Fibroblast of lung (primary cell): ENCODE data around the gene YJU2. TPM values are rescaled to one million over a fixed set of nuclear protein-coding genes. Genes with fewer than 3 reads are reported as not detected.

Source experiments
- DNase-seq, 2 donors: peaks; one replicate each; pipeline versions ENCODE4 v3.0.0 to v3.0.0-alpha.2; 2010; ENCODE audit warnings: low read depth in 2 of 2
- H2AFZ ChIP-seq: 2 replicates; pipeline ENCODE4 v1.5.1; 2012; ENCODE audit warnings: low read length, control low read depth, inconsistent platforms
- H3K27ac ChIP-seq: 2 replicates; pipeline ENCODE4 v1.5.1; 2011; ENCODE audit warnings: low read length, control low read depth; ENCODE audit not compliant: insufficient read depth
- H3K27me3 ChIP-seq: 2 replicates; pipeline ENCODE4 v1.5.1; 2011; ENCODE audit warnings: mild to moderate bottlenecking, low read length; ENCODE audit not compliant: control insufficient read depth, insufficient read depth
- H3K36me3 ChIP-seq: 2 replicates; pipeline ENCODE4 v1.5.1; 2011; ENCODE audit warnings: low read length; ENCODE audit not compliant: control insufficient read depth, insufficient read depth
- H3K4me1 ChIP-seq: 2 replicates; pipeline ENCODE4 v1.5.1; 2011; ENCODE audit warnings: low read length; ENCODE audit not compliant: control insufficient read depth, insufficient read depth; ENCODE audit errors: extremely low read depth
- H3K4me2 ChIP-seq: 2 replicates; pipeline ENCODE4 v1.5.1; 2011; ENCODE audit warnings: low read length, control low read depth; ENCODE audit not compliant: insufficient read depth; ENCODE audit errors: extremely low read depth
- H3K4me3 ChIP-seq, 4 experiments: fragments of 200-600 bp in 1 of 4; sonication (generic) in 1 of 4; replicated peaks in 1 of 4; 2 replicates each; pipeline ENCODE4 v1.5.1; 2011 to 2016; ENCODE audit warnings: low read length in 4 of 4, low read depth in 3 of 4, mild to moderate bottlenecking in 3 of 4, control low read depth in 2 of 4, inconsistent platforms in 1 of 4, mixed read lengths in 1 of 4; ENCODE audit not compliant: insufficient read depth in 1 of 4; ENCODE audit errors: control extremely low read depth in 1 of 4
- H3K79me2 ChIP-seq: 2 replicates; pipeline ENCODE4 v1.5.1; 2012; ENCODE audit warnings: mild to moderate bottlenecking, low read length, inconsistent platforms; ENCODE audit not compliant: control insufficient read depth, insufficient read depth
- H3K9ac ChIP-seq: 2 replicates; pipeline ENCODE4 v1.5.1; 2011; ENCODE audit warnings: mild to moderate bottlenecking, low read length, control low read depth; ENCODE audit not compliant: insufficient read depth
- H3K9me3 ChIP-seq: 2 replicates; pipeline ENCODE4 v1.5.1; 2012; ENCODE audit warnings: low read depth, low read length; ENCODE audit not compliant: control insufficient read depth, insufficient read depth
- H4K20me1 ChIP-seq: 2 replicates; pipeline ENCODE4 v1.5.1; 2011; ENCODE audit warnings: low read length; ENCODE audit not compliant: control insufficient read depth, insufficient read depth; ENCODE audit errors: extremely low read depth
- CTCF ChIP-seq, 2 donors: IDR thresholded peaks in 1 of 2; conservative IDR thresholded peaks in 1 of 2; 1 replicate in 1 of 2; 2 replicates in 1 of 2; pipeline ENCODE4 v1.5.1; 2011 to 2012; ENCODE audit warnings: low read length in 2 of 2, control low read depth in 1 of 2, inconsistent platforms in 1 of 2, low read depth in 1 of 2, mild to moderate bottlenecking in 1 of 2
- EZH2 ChIP-seq: IDR thresholded peaks from 2 replicates; pipeline ENCODE4 v1.5.1; 2012; ENCODE audit warnings: low read length, control low read depth, mild to moderate bottlenecking; ENCODE audit errors: missing control alignments
- polyA plus RNA-seq, 2 donors: library from polyadenylated mRNA; depleted of rRNA in 1 of 2; stranded (reverse) in 1 of 2; unstranded in 1 of 2; fragments of >200 nt; gene quantifications; 2 replicates each; pipeline ENCODE4 v1.2.1, GENCODE V29; 2011 to 2012; ENCODE audit warnings: missing spikeins in 1 of 2
- total RNA-seq: library from RNA; depleted of rRNA; stranded (reverse); fragments of >200 nt; gene quantifications from 2 replicates; pipeline ENCODE4 v1.2.1, GENCODE V29; 2014

Gene YJU2
- total and polyA plus RNA-seq, 2 donors (not counting 1 experiment from before 2014, with no cell fraction given): 10.7 to 14.7 TPM

- no peak overlapping the region for H2AFZ ChIP-seq
- no peaks in the 10 kb centered on the region for H3K79me2 ChIP-seq
- TF ChIP-seq EZH2 (no peak), CTCF (conservative IDR thresholded peaks at IDR 0.05 in 1 of 2, IDR thresholded peaks at IDR 0.05 in 1 of 2; ENCODE audit: low read depth in 1 of 2, low read length in 2 of 2) (no peak)
These were observed 52.1 kb downstream of the YJU2 start for GRCh38 chr19:4298810-4299550.

GRCh38 chr19:4300589-4300988, 53.7 kb downstream of the YJU2 start:
- no peaks in the 10 kb centered on the region for H3K27me3 ChIP-seq
- H3K79me2 ChIP-seq: no peaks in the 10 kb centered on the region
- no peaks in the 10 kb centered on the region for H4K20me1 ChIP-seq
- H3K4me1 ChIP-seq: no peaks in the 10 kb centered on the region
- no peak overlapping the region for H3K4me3 ChIP-seq
- no peak overlapping the region for H3K27ac ChIP-seq
- no peak for DNase-seq
- H3K36me3 ChIP-seq: no peaks in the 10 kb centered on the region
- no peak overlapping the region for H2AFZ ChIP-seq
- TF ChIP-seq EZH2: no peak
- no peak overlapping the region for H3K4me2 ChIP-seq
- no peak overlapping the region for H3K9ac ChIP-seq
- no peaks in the 10 kb centered on the region for H3K9me3 ChIP-seq

More at GRCh38 chr19:4298810-4299550, 52.1 kb downstream of the YJU2 start:
- H3K4me1 ChIP-seq: no peaks in the 10 kb centered on the region
- H3K27ac ChIP-seq: no peak overlapping the region
- H3K27me3 ChIP-seq: peaks cover 3% of the 10 kb centered on the region
- H3K36me3 ChIP-seq: no peaks in the 10 kb centered on the region
- no peaks in the 10 kb centered on the region for H4K20me1 ChIP-seq
- DNase-seq: no peak
- no peak overlapping the region for H3K4me3 ChIP-seq
- no peak overlapping the region for H3K9ac ChIP-seq
- no peaks in the 10 kb centered on the region for H3K9me3 ChIP-seq
- H3K4me2 ChIP-seq: no peak overlapping the region

GRCh38 chr19:4301590-4302242, 54.8 kb downstream of the YJU2 start:
- no peaks in the 10 kb centered on the region for H4K20me1 ChIP-seq
- H3K4me3 ChIP-seq: no peak overlapping the region
- no peaks in the 10 kb centered on the region for H3K79me2 ChIP-seq
- no peak for DNase-seq
- no peak overlapping the region for H3K9ac ChIP-seq
- no peak overlapping the region for H2AFZ ChIP-seq
- H3K36me3 ChIP-seq: no peaks in the 10 kb centered on the region
- no peaks in the 10 kb centered on the region for H3K27me3 ChIP-seq
- H3K9me3 ChIP-seq: no peaks in the 10 kb centered on the region
- TF ChIP-seq EZH2 (no peak), CTCF (conservative IDR thresholded peaks at IDR 0.05 in 1 of 2, IDR thresholded peaks at IDR 0.05 in 1 of 2; ENCODE audit: low read depth in 1 of 2, low read length in 2 of 2) (no peak)
- no peak overlapping the region for H3K4me2 ChIP-seq
- H3K4me1 ChIP-seq: no peaks in the 10 kb centered on the region
- H3K27ac ChIP-seq: no peak overlapping the region
